Measurements from ENCODE around the gene RPL18.

DNA sequence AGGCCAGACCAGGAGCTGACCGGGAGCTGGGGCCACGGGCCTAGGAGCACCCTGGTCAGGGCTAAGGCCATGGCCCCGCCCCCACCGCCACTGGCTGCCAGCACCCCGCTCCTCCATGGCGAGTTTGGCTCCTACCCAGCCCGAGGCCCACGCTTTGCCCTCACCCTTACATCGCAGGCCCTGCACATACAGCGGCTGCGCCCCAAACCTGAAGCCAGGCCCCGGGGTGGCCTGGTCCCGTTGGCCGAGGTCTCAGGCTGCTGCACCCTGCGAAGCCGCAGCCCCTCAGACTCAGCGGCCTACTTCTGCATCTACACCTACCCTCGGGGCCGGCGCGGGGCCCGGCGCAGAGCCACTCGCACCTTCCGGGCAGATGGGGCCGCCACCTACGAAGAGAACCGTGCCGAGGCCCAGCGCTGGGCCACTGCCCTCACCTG, 6.9 kb upstream of the RPL18 start:
- TF ChIP-seq, protein P1, sequence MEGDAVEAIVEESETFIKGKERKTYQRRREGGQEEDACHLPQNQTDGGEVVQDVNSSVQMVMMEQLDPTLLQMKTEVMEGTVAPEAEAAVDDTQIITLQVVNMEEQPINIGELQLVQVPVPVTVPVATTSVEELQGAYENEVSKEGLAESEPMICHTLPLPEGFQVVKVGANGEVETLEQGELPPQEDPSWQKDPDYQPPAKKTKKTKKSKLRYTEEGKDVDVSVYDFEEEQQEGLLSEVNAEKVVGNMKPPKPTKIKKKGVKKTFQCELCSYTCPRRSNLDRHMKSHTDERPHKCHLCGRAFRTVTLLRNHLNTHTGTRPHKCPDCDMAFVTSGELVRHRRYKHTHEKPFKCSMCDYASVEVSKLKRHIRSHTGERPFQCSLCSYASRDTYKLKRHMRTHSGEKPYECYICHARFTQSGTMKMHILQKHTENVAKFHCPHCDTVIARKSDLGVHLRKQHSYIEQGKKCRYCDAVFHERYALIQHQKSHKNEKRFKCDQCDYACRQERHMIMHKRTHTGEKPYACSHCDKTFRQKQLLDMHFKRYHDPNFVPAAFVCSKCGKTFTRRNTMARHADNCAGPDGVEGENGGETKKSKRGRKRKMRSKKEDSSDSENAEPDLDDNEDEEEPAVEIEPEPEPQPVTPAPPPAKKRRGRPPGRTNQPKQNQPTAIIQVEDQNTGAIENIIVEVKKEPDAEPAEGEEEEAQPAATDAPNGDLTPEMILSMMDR (conservative IDR thresholded peaks at IDR 0.05): no peak
- TF ChIP-seq EZH2 (IDR thresholded peaks at IDR 0.05; ENCODE audit: low read depth): no peak

Measured in PC-9 (cell line).